ENCODE data around the gene RTEL1. TPM values are rescaled to one million over a fixed set of nuclear protein-coding genes. Genes with fewer than 3 reads are reported as not detected.
"Not testable (repeated sequence)": the region's sequence is repeated elsewhere in the genome, so short reads cannot be mapped to it uniquely, and the experiment has no call there.

The RTEL1 gene
- total RNA-seq, 2 experiments from 2014 or later = 33.6 to 34.8 TPM

- CTCF ChIA-PET = interaction anchor here (0.7 kb wide), 1 partner anchor 52 kb away, joined by 4 read pairs; no protein-coding TSS in a partner anchor
- no peak for DNase-seq
- Mint-ChIP-seq H3K36me3 (ENCODE audit: low read depth) (peaks cover 17% of the 10 kb centered on the region), H3K27me3 (ENCODE audit: low read depth) (no peaks in the 10 kb centered on the region), H3K4me1 (ENCODE audit: low read depth) (no peaks in the 10 kb centered on the region), H3K4me3 (no peak overlapping the region), H3K27ac (no peak overlapping the region), H3K9me3 (no peaks in the 10 kb centered on the region)
- intact Hi-C loops (cut with micrococcal nuclease) = no loop called here
Measured at GRCh38 chr20:63667858-63668257, 9.7 kb downstream of the RTEL1 start.

DNA sequence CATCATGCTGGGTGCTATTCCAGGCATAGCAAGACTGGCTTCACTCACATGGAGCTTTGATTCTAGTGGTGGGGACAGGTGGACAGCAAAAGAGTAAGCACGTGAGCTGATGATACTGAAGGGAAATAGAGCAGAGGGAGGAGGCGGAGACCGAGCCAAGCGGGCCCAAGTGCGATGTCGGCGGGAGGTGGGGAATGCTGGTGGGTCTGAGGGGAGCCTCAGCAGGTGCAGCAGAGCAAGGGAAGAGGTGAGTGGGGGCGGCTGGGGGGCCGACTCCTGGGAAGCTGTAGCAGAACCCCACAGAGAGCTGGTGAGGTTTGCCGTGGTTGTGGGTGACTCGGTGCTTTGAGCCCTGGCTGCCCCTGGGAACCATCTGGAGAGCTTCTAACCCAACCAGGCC is 10.2 kb downstream of the RTEL1 start:
- no peak overlapping the region for H3K4me3 Mint-ChIP-seq
- no peaks in the 10 kb centered on the region for H3K4me1 Mint-ChIP-seq (ENCODE audit: low read depth)
- intact Hi-C loops (cut with micrococcal nuclease) = no loop called here
- no peaks in the 10 kb centered on the region for H3K27me3 Mint-ChIP-seq (ENCODE audit: low read depth)
- no peaks in the 10 kb centered on the region for H3K9me3 Mint-ChIP-seq
- H3K36me3 Mint-ChIP-seq (ENCODE audit: low read depth) = peaks cover 17% of the 10 kb centered on the region
- CTCF ChIA-PET = interaction anchor here (0.7 kb wide), 1 partner anchor 52 kb away, joined by 4 read pairs; no protein-coding TSS in a partner anchor
- DNase-seq = no peak
- H3K27ac Mint-ChIP-seq = no peak overlapping the region

- H3K4me3 Mint-ChIP-seq; DNase-seq; H3K9me3 Mint-ChIP-seq; intact Hi-C loops (cut with micrococcal nuclease); H3K27me3 Mint-ChIP-seq (ENCODE audit: low read depth); H3K4me1 Mint-ChIP-seq (ENCODE audit: low read depth); H3K27ac Mint-ChIP-seq: not testable (repeated sequence)
- CTCF ChIA-PET = interaction anchor here (1.1 kb wide), 1 partner anchor 55 kb away, joined by 3 read pairs; no protein-coding TSS in a partner anchor
- H3K36me3 Mint-ChIP-seq (ENCODE audit: low read depth) = peaks cover 27% of the 10 kb centered on the region
Measured at GRCh38 chr20:63671695-63672094, 13.6 kb downstream of the RTEL1 start.

DNA sequence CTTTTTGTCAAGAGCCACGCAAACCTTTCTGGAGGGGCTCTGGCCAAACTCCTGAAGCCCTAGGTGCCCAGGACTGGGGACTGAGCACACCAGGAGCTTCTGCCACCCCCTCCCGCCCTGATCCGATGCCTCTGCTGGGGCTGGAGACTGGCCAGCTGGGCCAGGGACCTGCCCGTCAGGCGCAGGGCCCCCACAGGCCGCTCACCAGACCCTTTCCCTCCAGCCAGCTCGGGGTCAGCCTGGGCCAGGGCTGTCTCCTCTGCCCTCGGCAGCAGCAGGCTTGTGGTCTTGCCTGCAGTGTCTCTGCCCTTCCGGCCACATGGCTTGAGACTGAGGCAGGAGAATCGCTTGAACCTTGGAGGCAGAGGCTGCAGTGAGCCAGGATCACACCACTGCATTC is 14.6 kb downstream of the RTEL1 start:
- no peaks in the 10 kb centered on the region for H3K9me3 Mint-ChIP-seq
- CTCF ChIA-PET = interaction anchor here (1.1 kb wide), 1 partner anchor 56 kb away, joined by 3 read pairs; no protein-coding TSS in a partner anchor
- no peak for DNase-seq
- H3K36me3 Mint-ChIP-seq (ENCODE audit: low read depth) = peaks cover 24% of the 10 kb centered on the region
- no peaks in the 10 kb centered on the region for H3K4me1 Mint-ChIP-seq (ENCODE audit: low read depth)
- intact Hi-C loops (cut with micrococcal nuclease) = no loop called here
- H3K27ac Mint-ChIP-seq = no peak overlapping the region
- H3K4me3 Mint-ChIP-seq = no peak overlapping the region
- H3K27me3 Mint-ChIP-seq (ENCODE audit: low read depth) = no peaks in the 10 kb centered on the region

GRCh38 chr20:63673951-63674350 is 15.8 kb downstream of the RTEL1 start:
- CTCF ChIA-PET = no interaction called here
- Mint-ChIP-seq H3K4me3 (no peak overlapping the region), H3K27me3 (ENCODE audit: low read depth) (no peaks in the 10 kb centered on the region), H3K9me3 (no peaks in the 10 kb centered on the region), H3K27ac (no peak overlapping the region), H3K4me1 (ENCODE audit: low read depth) (no peaks in the 10 kb centered on the region), H3K36me3 (ENCODE audit: low read depth) (peaks cover 18% of the 10 kb centered on the region)
- intact Hi-C loops (cut with micrococcal nuclease) = no loop called here
- DNase-seq = no peak

DNA sequence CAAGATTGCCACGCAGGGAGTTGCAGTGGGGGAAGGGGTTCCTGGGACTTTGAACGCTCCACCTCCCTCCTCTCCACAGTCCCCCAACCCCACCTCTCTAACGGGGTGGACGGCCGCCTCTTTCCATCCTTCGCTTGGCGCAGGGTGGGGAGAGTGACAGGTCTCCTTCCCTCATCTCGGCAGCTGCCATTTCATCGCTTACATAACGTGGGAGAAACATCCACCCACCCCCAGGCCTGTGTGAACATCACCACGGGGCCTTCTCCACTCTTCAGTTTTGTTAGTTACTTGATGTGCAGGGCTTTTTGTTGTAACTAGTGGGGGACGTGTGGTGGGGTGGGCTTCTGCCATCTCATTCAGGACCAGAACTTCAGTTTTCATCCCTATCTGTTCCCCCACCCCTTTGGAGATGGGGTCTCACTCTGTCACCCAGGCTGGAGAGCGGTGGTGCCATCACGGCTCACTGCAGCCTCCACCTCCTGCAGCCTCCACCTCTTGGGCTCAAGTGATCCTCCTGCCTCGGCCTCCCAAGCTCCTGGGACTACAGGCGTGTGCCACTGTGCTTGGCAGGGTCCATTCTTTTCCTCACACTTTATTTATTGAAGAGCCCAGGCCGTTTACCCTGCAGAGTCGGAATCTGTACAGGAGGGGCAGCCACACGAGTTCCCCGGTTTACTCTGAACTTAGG is 17.7 kb downstream of the RTEL1 start:
- Mint-ChIP-seq H3K36me3 (ENCODE audit: low read depth) (peaks cover 16% of the 10 kb centered on the region), H3K4me1 (ENCODE audit: low read depth) (no peaks in the 10 kb centered on the region), H3K27ac (no peak overlapping the region), H3K4me3 (no peak overlapping the region), H3K27me3 (ENCODE audit: low read depth) (no peaks in the 10 kb centered on the region), H3K9me3 (no peaks in the 10 kb centered on the region)
- CTCF ChIA-PET = no interaction called here
- intact Hi-C loops (cut with micrococcal nuclease) = no loop called here
- no peak for DNase-seq

DNA sequence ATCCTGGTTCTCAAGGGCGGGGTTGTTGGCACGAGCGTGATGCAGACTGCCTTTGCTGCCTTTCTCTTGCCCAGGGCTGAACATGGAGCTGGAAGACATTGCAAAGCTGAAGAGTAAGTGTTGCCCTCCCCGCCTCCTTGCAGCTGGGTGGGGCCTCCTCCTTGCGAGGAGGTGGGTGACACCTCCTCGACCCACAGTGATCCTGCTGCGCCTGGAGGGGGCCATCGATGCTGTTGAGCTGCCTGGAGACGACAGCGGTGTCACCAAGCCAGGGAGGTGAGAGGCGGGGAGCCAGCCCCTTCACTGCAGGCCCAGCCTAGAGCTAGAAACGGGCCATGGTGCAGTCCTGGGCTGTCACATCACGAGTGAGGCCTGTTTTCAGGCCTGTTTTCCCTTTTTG is 20.0 kb downstream of the RTEL1 start:
- Mint-ChIP-seq H3K4me3 (no peak overlapping the region), H3K4me1 (ENCODE audit: low read depth) (no peaks in the 10 kb centered on the region), H3K27ac (no peak overlapping the region), H3K27me3 (ENCODE audit: low read depth) (no peaks in the 10 kb centered on the region), H3K9me3 (no peaks in the 10 kb centered on the region), H3K36me3 (ENCODE audit: low read depth) (peaks cover 16% of the 10 kb centered on the region)
- CTCF ChIA-PET = no interaction called here
- DNase-seq = no peak
- intact Hi-C loops (cut with micrococcal nuclease) = no loop called here

DNA sequence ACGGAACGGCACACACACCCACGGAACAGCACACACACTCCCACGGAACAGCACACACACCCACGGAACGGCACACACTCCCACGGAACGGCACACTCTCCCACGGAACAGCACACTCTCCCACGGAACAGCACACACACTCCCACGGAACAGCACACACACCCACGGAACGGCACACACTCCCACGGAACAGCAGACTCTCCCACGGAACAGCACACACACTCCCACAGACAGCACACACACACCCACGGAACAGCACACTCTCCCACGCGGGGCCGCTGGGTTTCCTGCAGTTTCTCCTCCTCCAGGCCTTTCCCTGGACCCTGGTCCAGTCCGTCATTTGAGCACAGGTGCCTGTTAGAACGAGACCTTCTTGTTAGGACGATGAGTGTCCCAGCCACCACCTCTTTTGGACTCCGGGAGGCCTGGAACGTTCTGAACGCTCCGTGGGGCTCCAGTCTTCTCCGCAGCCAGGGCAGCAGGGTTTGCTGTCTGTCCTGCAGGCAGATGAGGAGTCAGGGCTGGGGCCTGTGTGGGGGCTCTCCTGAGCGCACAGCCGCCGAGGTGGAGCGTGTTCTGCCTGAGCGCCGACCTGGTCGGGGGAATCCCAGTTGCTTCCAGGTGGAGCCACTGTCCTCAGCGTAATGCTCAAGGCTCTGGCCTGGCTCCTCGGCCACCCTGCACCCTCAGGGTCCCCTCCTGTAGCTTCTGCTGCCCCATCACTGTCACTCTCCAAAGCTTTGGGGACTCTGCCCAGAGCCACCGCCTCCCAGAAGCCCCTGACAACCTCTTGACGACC is 20.8 kb downstream of the RTEL1 start:
- H3K4me3 Mint-ChIP-seq = no peak overlapping the region
- CTCF ChIA-PET = no interaction called here
- peaks cover 16% of the 10 kb centered on the region for H3K36me3 Mint-ChIP-seq (ENCODE audit: low read depth)
- H3K27me3 Mint-ChIP-seq (ENCODE audit: low read depth) = no peaks in the 10 kb centered on the region
- H3K27ac Mint-ChIP-seq = no peak overlapping the region
- peaks cover 1% of the 10 kb centered on the region for H3K4me1 Mint-ChIP-seq (ENCODE audit: low read depth)
- no peaks in the 10 kb centered on the region for H3K9me3 Mint-ChIP-seq
- intact Hi-C loops (cut with micrococcal nuclease) = no loop called here
- peak; percentile 4 for DNase-seq

DNA sequence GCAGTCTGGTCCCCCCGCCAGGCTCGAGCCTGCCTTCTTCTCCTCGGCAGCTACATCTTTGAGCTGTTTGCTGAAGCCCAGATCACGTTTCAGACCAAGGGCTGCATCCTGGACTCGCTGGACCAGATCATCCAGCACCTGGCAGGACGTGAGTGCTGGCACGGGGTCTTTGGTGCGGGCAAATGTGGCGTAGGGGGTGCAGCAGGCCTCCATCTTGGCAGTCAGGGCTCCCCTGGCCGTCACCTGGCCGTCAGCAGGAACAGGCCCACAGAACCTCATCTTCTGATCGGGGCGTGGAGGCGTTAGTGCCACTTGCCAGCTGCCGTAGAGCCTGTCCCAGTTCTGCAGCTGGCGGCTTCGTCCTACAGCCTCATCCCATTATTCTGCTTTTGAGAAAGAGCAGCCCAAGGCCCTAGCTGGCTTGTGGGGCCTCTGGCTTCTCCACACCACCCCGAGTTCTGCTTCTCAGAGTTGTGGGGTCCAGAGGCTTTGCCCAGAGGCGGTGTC is 21.7 kb downstream of the RTEL1 start:
- intact Hi-C loops (cut with micrococcal nuclease) = no loop called here
- CTCF ChIA-PET = no interaction called here

DNA sequence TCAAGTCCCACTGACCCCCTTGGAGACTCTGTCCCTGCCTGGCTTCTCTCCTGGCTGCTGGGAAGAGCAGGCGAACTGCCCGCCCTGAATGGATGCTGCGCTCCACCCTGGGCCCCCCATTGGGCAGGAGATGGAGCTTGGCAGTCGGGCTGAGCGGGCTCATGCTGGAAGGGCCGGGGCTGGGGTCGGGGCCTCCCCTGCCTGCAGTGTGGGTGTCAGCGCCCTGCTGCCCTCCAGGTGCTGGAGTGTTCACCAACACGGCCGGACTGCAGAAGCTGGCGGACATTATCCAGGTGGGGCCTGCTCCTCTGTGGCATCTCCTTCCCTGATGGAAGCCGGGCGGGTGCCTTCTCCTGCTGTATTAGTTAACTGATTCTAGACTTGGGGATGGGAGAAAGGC is 22.3 kb downstream of the RTEL1 start:
- H3K4me3 Mint-ChIP-seq = no peak overlapping the region
- H3K9me3 Mint-ChIP-seq = no peaks in the 10 kb centered on the region
- CTCF ChIA-PET = no interaction called here
- intact Hi-C loops (cut with micrococcal nuclease) = no loop called here
- H3K4me1 Mint-ChIP-seq (ENCODE audit: low read depth) = peaks cover 10% of the 10 kb centered on the region
- no peaks in the 10 kb centered on the region for H3K27me3 Mint-ChIP-seq (ENCODE audit: low read depth)
- no peak for DNase-seq
- no peak overlapping the region for H3K27ac Mint-ChIP-seq
- H3K36me3 Mint-ChIP-seq (ENCODE audit: low read depth) = peaks cover 15% of the 10 kb centered on the region

More for the DNA sequence above, 21.7 kb downstream of the RTEL1 start:
- Mint-ChIP-seq H3K4me3 (no peak overlapping the region), H3K9me3 (no peaks in the 10 kb centered on the region), H3K27ac (no peak overlapping the region), H3K4me1 (ENCODE audit: low read depth) (peaks cover 7% of the 10 kb centered on the region), H3K36me3 (ENCODE audit: low read depth) (peaks cover 18% of the 10 kb centered on the region), H3K27me3 (ENCODE audit: low read depth) (no peaks in the 10 kb centered on the region)
- DNase-seq = no peak

DNA sequence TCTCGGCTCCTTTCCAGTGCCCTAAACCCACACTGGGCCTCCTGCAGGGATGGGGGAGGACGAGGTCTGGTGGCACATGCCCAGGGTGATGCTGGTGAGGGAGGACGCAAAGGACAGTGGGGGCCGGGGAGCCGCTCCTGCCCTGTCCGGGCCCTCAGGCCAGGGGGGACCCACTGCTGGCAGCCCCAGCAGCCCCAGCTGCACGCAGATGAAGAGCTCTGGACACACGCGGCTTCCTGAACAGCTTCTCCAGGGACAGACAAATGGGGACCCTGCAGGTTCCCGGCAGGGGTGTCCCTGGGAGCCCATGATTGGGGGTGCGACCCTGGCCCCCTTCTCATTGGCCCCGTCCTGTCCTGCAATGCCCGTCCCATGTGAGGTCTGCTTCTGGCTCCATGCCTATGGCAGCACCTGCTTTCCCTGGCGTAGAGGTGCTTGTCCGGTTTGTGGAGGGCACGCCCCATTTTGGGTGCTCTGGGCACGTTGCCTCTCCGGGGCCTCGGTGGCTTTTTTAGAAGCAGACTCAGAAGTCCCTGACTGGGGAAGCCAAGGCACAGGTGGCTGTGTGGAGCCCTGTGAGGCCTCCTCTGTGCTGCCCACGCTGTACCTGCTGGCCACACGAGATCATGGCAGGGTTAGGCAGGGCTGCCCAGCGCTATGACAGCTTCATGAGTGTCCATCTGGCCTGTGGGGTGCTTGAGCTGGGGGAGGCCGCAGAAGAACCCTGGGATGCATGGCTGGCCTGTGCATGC is 22.9 kb downstream of the RTEL1 start:
- no peak for DNase-seq
- no peak overlapping the region for H3K27ac Mint-ChIP-seq
- peaks cover 10% of the 10 kb centered on the region for H3K4me1 Mint-ChIP-seq (ENCODE audit: low read depth)
- no peaks in the 10 kb centered on the region for H3K9me3 Mint-ChIP-seq
- no peak overlapping the region for H3K4me3 Mint-ChIP-seq
- H3K27me3 Mint-ChIP-seq (ENCODE audit: low read depth) = no peaks in the 10 kb centered on the region
- peaks cover 12% of the 10 kb centered on the region for H3K36me3 Mint-ChIP-seq (ENCODE audit: low read depth)
- intact Hi-C loops (cut with micrococcal nuclease) = no loop called here
- CTCF ChIA-PET = no interaction called here

DNA sequence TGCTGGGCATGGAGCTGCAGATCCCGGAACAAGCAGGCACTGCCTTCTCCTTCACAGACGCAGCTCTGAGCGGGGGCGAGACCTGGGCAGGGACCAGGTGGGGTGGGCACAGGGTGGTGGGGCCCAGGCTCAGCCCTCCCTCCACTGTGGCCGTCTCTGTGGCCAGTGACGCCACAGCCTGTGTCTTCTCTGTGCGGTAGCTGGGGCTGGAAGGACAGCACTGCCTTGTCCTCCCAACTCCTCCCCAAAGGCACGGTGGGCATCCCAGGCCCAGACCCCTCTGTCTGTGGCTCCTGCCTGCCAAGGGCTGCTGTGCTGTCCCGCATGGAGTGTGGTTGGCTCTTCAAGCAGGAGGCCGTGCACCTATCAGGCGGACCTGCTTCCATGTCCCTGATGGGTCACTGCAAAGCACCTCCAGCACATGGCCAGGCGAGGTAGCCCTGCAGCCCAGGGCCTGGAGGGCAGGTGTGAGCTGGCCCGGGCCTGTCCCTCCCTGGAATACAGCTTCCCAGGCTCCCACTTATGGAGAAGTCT is 23.6 kb downstream of the RTEL1 start:
- H3K9me3 Mint-ChIP-seq = no peaks in the 10 kb centered on the region
- CTCF ChIA-PET = no interaction called here
- no peak overlapping the region for H3K27ac Mint-ChIP-seq
- H3K4me3 Mint-ChIP-seq = no peak overlapping the region
- H3K36me3 Mint-ChIP-seq (ENCODE audit: low read depth) = peaks cover 8% of the 10 kb centered on the region
- H3K27me3 Mint-ChIP-seq (ENCODE audit: low read depth) = no peaks in the 10 kb centered on the region
- H3K4me1 Mint-ChIP-seq (ENCODE audit: low read depth) = peaks cover 16% of the 10 kb centered on the region
- intact Hi-C loops (cut with micrococcal nuclease) = no loop called here
- DNase-seq = no peak
